H1 (cell line): ENCODE results near the gene SLC27A4. TPM values are rescaled to one million over a fixed set of nuclear protein-coding genes. Genes with fewer than 3 reads are reported as not detected.

Source experiments
- CTCF ChIA-PET: fragments of 300-600 bp; sonication (Branson Sonifier 250); formaldehyde crosslinking; loops from one replicate; lab custom pipeline; 2021; ENCODE audit not compliant: partially characterized antibody; lab: Charles Lee
- POLR2A ChIA-PET: fragments of 300-600 bp; sonication (Branson Sonifier 250); formaldehyde crosslinking; loops from one replicate; lab custom pipeline; 2021; ENCODE audit warnings: inconsistent platforms; ENCODE audit not compliant: partially characterized antibody; lab: Charles Lee
- DNase-seq, 2 experiments: peaks; one replicate each; pipeline versions ENCODE4 v3.0.0 to v3.0.0-alpha.2; 2010 to 2022; ENCODE audit warnings: low spot score in 2 of 2, low read depth in 1 of 2, mixed read lengths in 1 of 2
- FAIRE-seq: peaks from 2 replicates; lab custom pipeline; 2011; peaks lifted over from hg19 to GRCh38; lab: Jason Lieb, UNC
- H2AFZ ChIP-seq: 2 replicates; pipeline ENCODE4 v1.8.1; 2012; ENCODE audit warnings: low read length, inconsistent platforms
- H2AK5ac ChIP-seq: 2 replicates; pipeline ENCODE4 v1.6.1; 2013; ENCODE audit warnings: low read depth, low read length
- H2BK120ac ChIP-seq: replicated peaks from 2 replicates; pipeline ENCODE3; 2013; ENCODE audit warnings: low read depth, low read length, inconsistent platforms
- H2BK12ac ChIP-seq: 2 replicates; pipeline ENCODE4 v1.6.1; 2013; ENCODE audit warnings: low read depth, low read length
- H2BK15ac ChIP-seq: 2 replicates; pipeline ENCODE4 v1.6.1; 2013; ENCODE audit warnings: low read length
- H2BK20ac ChIP-seq: 2 replicates; pipeline ENCODE4 v1.6.1; 2013; ENCODE audit warnings: low read length
- H2BK5ac ChIP-seq: 2 replicates; pipeline ENCODE4 v1.6.1; 2013; ENCODE audit warnings: low read depth, low read length
- H3K14ac ChIP-seq: 2 replicates; pipeline ENCODE4 v1.6.1; 2013; ENCODE audit warnings: inconsistent platforms; ENCODE audit not compliant: insufficient read length
- H3K18ac ChIP-seq: 2 replicates; pipeline ENCODE4 v1.6.1; 2013; ENCODE audit warnings: low read length; ENCODE audit errors: extremely low read depth
- H3K23ac ChIP-seq: 2 replicates; pipeline ENCODE4 v1.6.1; 2013; ENCODE audit warnings: inconsistent platforms; ENCODE audit not compliant: insufficient read length
- H3K23me2 ChIP-seq: 2 replicates; pipeline ENCODE4 v1.6.1; 2013; ENCODE audit warnings: low read depth, low read length
- H3K27ac ChIP-seq: 2 replicates; pipeline ENCODE4 v1.6.1; 2011; ENCODE audit warnings: low read depth, low read length, inconsistent platforms
- H3K27me3 ChIP-seq, 4 experiments: replicated peaks in 1 of 4; 1 replicate in 1 of 4; 2 replicates in 3 of 4; pipeline versions ENCODE4 v1.6.1 to v1.8.1; 2011 to 2013; ENCODE audit warnings: low read length in 3 of 4, mild to moderate bottlenecking in 3 of 4, inconsistent platforms in 2 of 4, mixed read lengths in 2 of 4, moderate library complexity in 1 of 4; ENCODE audit not compliant: control insufficient read depth in 3 of 4, insufficient read depth in 3 of 4; ENCODE audit errors: extremely low read depth in 1 of 4
- H3K36me3 ChIP-seq, 4 experiments: 2 replicates each; pipeline versions ENCODE4 v1.6.1 to v1.8.1; 2011 to 2013; ENCODE audit warnings: mild to moderate bottlenecking in 4 of 4, low read length in 3 of 4, moderate library complexity in 2 of 4, control low read depth in 1 of 4, inconsistent platforms in 1 of 4; ENCODE audit not compliant: insufficient read depth in 4 of 4, control insufficient read depth in 2 of 4
- H3K4ac ChIP-seq: replicated peaks from 2 replicates; pipeline ENCODE3; 2013; ENCODE audit warnings: low read length, low read depth, mixed read lengths, inconsistent platforms; ENCODE audit not compliant: insufficient read length
- H3K4me1 ChIP-seq, 4 experiments: replicated peaks in 1 of 4; 1 replicate in 1 of 4; 2 replicates in 3 of 4; pipeline versions ENCODE4 v1.6.1 to v1.8.1; 2011 to 2013; ENCODE audit warnings: low read length in 3 of 4, inconsistent platforms in 2 of 4, mixed read lengths in 1 of 4; ENCODE audit not compliant: insufficient read depth in 4 of 4, control insufficient read depth in 3 of 4
- H3K4me2 ChIP-seq, 2 experiments: 2 replicates each; pipeline versions ENCODE4 v1.6.1 to v1.8.1; 2011 to 2013; ENCODE audit warnings: low read depth in 2 of 2, low read length in 2 of 2, control low read depth in 1 of 2, inconsistent platforms in 1 of 2, mild to moderate bottlenecking in 1 of 2; ENCODE audit not compliant: insufficient read depth in 1 of 2
- H3K4me3 ChIP-seq, 4 experiments: fragments of 200-600, 300-600 bp in 1 of 4; sonication (generic), shearing (Covaris generic), sonication (Bioruptor Twin) in 1 of 4; 2 replicates each; pipeline versions ENCODE4 v1.5.1 to v1.8.1; 2011 to 2016; ENCODE audit warnings: low read length in 4 of 4, low read depth in 3 of 4, control low read depth in 2 of 4, inconsistent platforms in 2 of 4, mild to moderate bottlenecking in 2 of 4, mixed read lengths in 1 of 4, moderate library complexity in 1 of 4; ENCODE audit not compliant: insufficient read depth in 2 of 4; ENCODE audit errors: extremely low read depth in 1 of 4
- H3K56ac ChIP-seq: replicated peaks from 2 replicates; pipeline ENCODE3; 2013; ENCODE audit warnings: low read depth, mild to moderate bottlenecking, mixed read lengths, low read length, inconsistent platforms; ENCODE audit not compliant: insufficient read length
- H3K79me1 ChIP-seq: 2 replicates; pipeline ENCODE4 v1.6.1; 2013; ENCODE audit warnings: low read depth, low read length, control low read depth
- H3K79me2 ChIP-seq, 2 experiments: 2 replicates each; pipeline versions ENCODE4 v1.6.1 to v1.8.1; 2012 to 2013; ENCODE audit warnings: low read length in 2 of 2, mild to moderate bottlenecking in 2 of 2, inconsistent platforms in 1 of 2; ENCODE audit not compliant: insufficient read depth in 2 of 2, control insufficient read depth in 1 of 2
- H3K9ac ChIP-seq, 4 experiments: replicated peaks in 1 of 4; 1 replicate in 1 of 4; 2 replicates in 3 of 4; pipeline versions ENCODE4 v1.6.1 to v1.8.1; 2011 to 2013; ENCODE audit warnings: low read depth in 3 of 4, low read length in 3 of 4, control low read depth in 2 of 4, mild to moderate bottlenecking in 2 of 4, moderate library complexity in 2 of 4, inconsistent platforms in 1 of 4; ENCODE audit errors: extremely low read depth in 1 of 4
- H3K9me3 ChIP-seq, 2 experiments: 2 replicates each; pipeline versions ENCODE4 v1.6.1 to v1.8.1; 2012 to 2013; ENCODE audit warnings: mild to moderate bottlenecking in 2 of 2, moderate library complexity in 2 of 2, control low read depth in 1 of 2, inconsistent platforms in 1 of 2, low read depth in 1 of 2, low read length in 1 of 2, mixed read lengths in 1 of 2; ENCODE audit not compliant: insufficient read depth in 2 of 2
- H4K20me1 ChIP-seq, 2 experiments: replicated peaks in 1 of 2; 2 replicates each; pipeline versions ENCODE3 to v1.8.1; 2011 to 2013; ENCODE audit warnings: inconsistent platforms in 2 of 2, low read length in 2 of 2, mild to moderate bottlenecking in 1 of 2; ENCODE audit not compliant: insufficient read depth in 2 of 2, control insufficient read depth in 1 of 2
- H4K5ac ChIP-seq: 2 replicates; pipeline ENCODE4 v1.6.1; 2013; ENCODE audit warnings: low read length, low read depth, mixed read lengths, inconsistent platforms; ENCODE audit not compliant: insufficient read length
- H4K8ac ChIP-seq: 2 replicates; pipeline ENCODE4 v1.8.0; 2013; ENCODE audit warnings: mild to moderate bottlenecking, moderate library complexity, low read length, inconsistent platforms; ENCODE audit not compliant: insufficient read depth; ENCODE audit errors: extremely low read depth
- H4K91ac ChIP-seq: replicated peaks from 2 replicates; pipeline ENCODE3; 2013; ENCODE audit warnings: low read length, mixed read lengths, inconsistent platforms; ENCODE audit not compliant: insufficient read length
- E2F6 ChIP-seq: IDR thresholded peaks from 2 replicates; pipeline ENCODE4 v1.6.1; 2012; ENCODE audit warnings: inconsistent platforms
- EGR1 ChIP-seq: IDR thresholded peaks from 2 replicates; pipeline ENCODE4 v1.6.1; 2011; ENCODE audit warnings: low read depth, low read length, borderline replicate concordance
- EP300 ChIP-seq, 2 experiments: IDR thresholded peaks; 1 replicate in 1 of 2; 2 replicates in 1 of 2; pipeline ENCODE4 v1.6.1; 2011 to 2012; ENCODE audit warnings: low read depth in 2 of 2, low read length in 2 of 2, mild to moderate bottlenecking in 2 of 2, borderline replicate concordance in 1 of 2, inconsistent platforms in 1 of 2, moderate library complexity in 1 of 2
- PHF8 ChIP-seq: fragments of 200-600 bp; sonication (generic); conservative IDR thresholded peaks from 2 replicates; pipeline ENCODE4 v1.7.1; 2012; ENCODE audit warnings: low read depth, mild to moderate bottlenecking, inconsistent platforms, low read length, moderate library complexity
- SIN3A ChIP-seq, 2 experiments: IDR thresholded peaks in 1 of 2; conservative IDR thresholded peaks in 1 of 2; 2 replicates each; pipeline ENCODE4 v1.6.1; 2011 to 2012; ENCODE audit warnings: low read length in 2 of 2, improper control_type of control experiment in 1 of 2, low read depth in 1 of 2, mild to moderate bottlenecking in 1 of 2
- SP4 ChIP-seq: IDR thresholded peaks from 2 replicates; pipeline ENCODE4 v1.6.1; 2012; ENCODE audit warnings: low read length, inconsistent platforms
- WGBS, 2 experiments: shearing (Covaris generic) in 1 of 2; methylation state at CpG; one replicate each; pipeline versions ENCODE4 v1.1.6 to v1.1.7; 2013 to 2015; ENCODE audit warnings: low lambda C conversion rate in 2 of 2, mixed read lengths in 2 of 2, inconsistent platforms in 1 of 2, low coverage in 1 of 2, missing lambda C conversion rate in 1 of 2; ENCODE audit not compliant: insufficient replicate concordance in 2 of 2, insufficient coverage in 1 of 2, insufficient read length in 1 of 2; ENCODE audit errors: extremely low coverage in 1 of 2, missing lambda C conversion rate in 1 of 2; 5-methylcytosine and 5-hydroxymethylcytosine counted together
- polyA plus RNA-seq, 7 experiments: library from polyadenylated mRNA; depleted of rRNA in 3 of 7; stranded (reverse) in 5 of 7; unstranded in 2 of 7; fragments of >200 nt in 5 of 7; fragments of 200-250 nt in 2 of 7; gene quantifications; 1 replicate in 5 of 7; 2 replicates in 1 of 7; 4 replicates in 1 of 7; pipeline versions ENCODE4 v1.2.1 to v1.2.3, GENCODE V29; 2011 to 2013; ENCODE audit warnings: missing spikeins in 2 of 7, mixed read lengths in 2 of 7
- total RNA-seq: library from RNA; stranded (reverse); fragmentation: NEBNext Ultra II Directional; extraction: Animal tissue kit (Norgen Biotek cat#: 25700); gene quantifications from 2 replicates; pipeline ENCODE4 v1.2.1, GENCODE V29; 2021

Gene SLC27A4
- total and polyA plus RNA-seq, 2 of the 8 experiments (the other 6 are each of a cell fraction or from before 2014, with no cell fraction given), result 14.9 to 20.5 TPM

DNA sequence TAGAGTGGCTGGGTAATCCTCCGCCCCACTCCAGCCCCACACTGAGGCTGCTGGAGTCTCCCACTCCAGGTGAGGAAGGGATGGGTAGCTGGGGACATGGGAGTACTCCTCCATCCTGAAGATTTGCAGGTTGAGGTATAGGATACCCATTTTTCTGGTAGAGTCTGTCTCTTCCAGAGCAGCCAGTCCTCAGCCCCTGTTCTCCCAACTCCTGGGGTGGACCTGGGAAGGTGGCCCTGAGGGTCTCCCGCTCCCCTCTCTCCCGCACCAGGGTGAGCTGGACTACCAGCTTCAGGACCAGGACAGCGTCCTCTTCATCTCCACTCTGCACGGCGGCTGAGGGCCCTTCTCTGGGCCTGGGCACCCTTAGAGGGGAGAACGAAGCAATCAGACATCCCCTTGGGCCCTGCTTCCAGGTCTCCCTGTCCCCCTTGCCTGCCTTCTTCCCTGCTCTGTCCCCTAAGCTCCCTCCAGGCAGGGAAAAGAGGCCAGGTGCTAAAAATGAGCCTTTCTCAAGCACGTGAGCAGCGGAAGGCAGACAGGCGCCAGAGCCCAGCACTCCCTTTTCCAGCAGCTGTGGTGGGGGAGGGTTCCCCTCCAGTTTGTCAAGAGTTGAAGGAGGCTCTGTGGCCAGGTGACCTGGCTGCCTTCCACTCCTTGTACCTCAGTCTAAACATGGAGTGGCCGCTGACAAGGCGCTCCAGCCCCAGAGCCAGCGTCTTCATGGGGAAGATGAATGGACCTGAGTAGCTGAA lies 49.2 kb downstream of the SLC27A4 start:
- Histone ChIP-seq H3K9ac (no peak overlapping the region), H2BK12ac (no peak overlapping the region), H2BK5ac (no peak overlapping the region), H3K4ac (no peak overlapping the region), H2AK5ac (peak overlapping the region; percentile 85; the same call in 1 of the 2 replicates), H3K79me2 (no peaks in the 10 kb centered on the region), H4K5ac (no peak overlapping the region), H3K27me3 (peaks cover 60 to 99% (median 93%) of the 10 kb centered on the region in 4 experiments), H3K9me3 (no peaks in the 10 kb centered on the region), H4K8ac (no peak overlapping the region), H3K79me1 (0 out of 2 replicates have a peak, but pooled peaks cover 3% of the 10 kb centered on the region), H3K4me2 (peak overlapping the region in 1 of 2 experiments; percentile 2; a peak in 2 of 4 replicates), H4K91ac (no peak overlapping the region), H3K4me1 (peaks cover 13 to 58% (median 51%) of the 10 kb centered on the region in 4 experiments), H3K56ac (no peak overlapping the region), H3K23ac (no peak overlapping the region), H3K4me3 (no peak overlapping the region), H3K14ac (no peak overlapping the region), H3K23me2 (peaks cover 4% of the 10 kb centered on the region; the same call in 1 of the 2 replicates), H4K20me1 (peaks cover 41 to 52% of the 10 kb centered on the region in 2 experiments), H2BK15ac (no peak overlapping the region), H2AFZ (no peak overlapping the region), H3K36me3 (peaks cover 0 to 21% (median 9%) of the 10 kb centered on the region in 4 experiments; a peak in 6 of 8 replicates), H2BK20ac (no peak overlapping the region), H3K18ac (no peak overlapping the region), H3K27ac (no peak overlapping the region), H2BK120ac (no peak overlapping the region)
- no peak for FAIRE-seq
- WGBS, 2 experiments, result 74% methylated on average over 13 of the region's 13 CpGs; no CpG with 5 or more reads in 1 of the 2 experiments
- DNase-seq, result no peak
- ChIA-PET CTCF (interaction anchor here (1.2 to 21.9 kb wide), 8 partner anchors 11 to 134 kb away, joined by 3 to 323 read pairs (median 5); partner anchors contain the start of gene URM1), POLR2A (interaction anchor here (1.2 to 13.1 kb wide), 9 partner anchors 9 to 50 kb away, joined by 3 to 92 read pairs (median 5); partner anchors contain the start of genes SLC27A4 and URM1)
- no peak for TF ChIP-seq EGR1
- no peak for TF ChIP-seq SP4
- 0 out of 4 replicates have a peak, but pooled peaks of 1 of the 2 experiments have one; percentile 41 for TF ChIP-seq SIN3A (conservative IDR thresholded peaks at IDR 0.05 in 1 of 2, IDR thresholded peaks at IDR 0.05 in 1 of 2; ENCODE audit: low read depth in 1 of 2, low read length in 2 of 2)
- TF ChIP-seq PHF8, result no peak
- TF ChIP-seq E2F6, result no peak
- no peak for TF ChIP-seq EP300 (IDR thresholded peaks at IDR 0.05; ENCODE audit: borderline replicate concordance in 1 of 2, low read depth in 2 of 2, low read length in 2 of 2)
